ENCODE data around the gene ZNFX1.
A peak's percentile ranks its signal among the peaks of the same experiment; 100 is the strongest.

The ZNFX1 gene

GRCh38 chr20:49278818-49279676 is 1.2 kb upstream of the ZNFX1 start:
- peak in 1 of 2 experiments; percentile 52 for DNase-seq

GRCh38 chr20:49277786-49278035 is 146 bp downstream of the ZNFX1 start:
- DNase-seq, result no peak

- peak in 1 of 2 experiments; percentile 42 for DNase-seq
These were observed 684 bp downstream of the ZNFX1 start for GRCh38 chr20:49276961-49277785.

- DNase-seq, result peak in 1 of 2 experiments; percentile 27
These were observed 1.5 kb downstream of the ZNFX1 start for GRCh38 chr20:49276161-49276960.

GRCh38 chr20:49275636-49276035 is 2.2 kb downstream of the ZNFX1 start:
- DNase-seq, result no peak

- no peak for DNase-seq
These were observed 2.6 kb downstream of the ZNFX1 start for GRCh38 chr20:49275216-49275615.

DNA sequence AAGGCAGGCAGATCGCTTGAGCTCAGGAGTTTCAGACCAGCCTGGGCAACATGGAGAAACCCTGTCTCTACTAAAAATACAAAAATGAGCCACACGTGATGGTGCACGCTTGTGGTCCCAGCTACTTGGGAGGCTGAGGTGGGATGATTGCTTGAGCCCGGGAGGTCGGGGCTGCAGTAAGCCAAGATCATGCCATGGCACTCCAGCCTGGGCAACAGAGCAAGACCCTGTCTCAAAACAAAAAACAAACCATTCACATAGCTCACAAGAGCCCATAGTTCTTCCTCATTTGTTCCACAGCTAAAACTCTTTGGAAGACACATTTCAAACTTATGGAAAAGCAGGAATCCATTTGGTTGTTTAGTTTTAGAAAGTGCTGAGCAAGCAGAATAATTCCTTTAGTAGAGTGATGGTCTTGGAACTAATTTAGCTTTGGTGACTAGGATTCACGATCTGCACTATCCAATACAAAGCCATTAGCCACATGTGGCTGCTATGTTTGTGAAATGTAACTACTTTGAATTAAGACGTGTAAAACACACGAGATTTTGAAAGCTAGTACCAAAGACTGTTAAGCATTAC is 4.1 kb downstream of the ZNFX1 start:
- no peak for DNase-seq

DNA sequence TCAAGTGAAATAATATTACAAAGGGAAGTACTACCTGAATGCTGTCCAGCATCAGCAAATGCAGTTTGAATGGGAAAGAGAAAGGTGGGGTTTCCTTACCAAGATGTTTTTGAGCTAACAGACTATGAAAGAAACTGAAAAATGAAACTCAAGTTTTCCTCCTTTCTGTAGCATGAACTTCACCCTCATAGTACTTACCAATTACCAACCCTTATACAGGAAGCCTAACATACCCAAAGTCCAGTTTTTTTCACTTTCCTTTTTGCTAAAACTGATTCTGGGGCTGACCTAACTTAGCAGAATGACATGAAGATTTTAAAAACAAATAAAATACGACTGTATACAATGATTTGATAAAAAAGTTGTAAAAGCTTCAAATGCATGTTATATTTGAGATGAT is 5.2 kb downstream of the ZNFX1 start:
- DNase-seq, result no peak

GRCh38 chr20:49270736-49271135 is 7.1 kb downstream of the ZNFX1 start:
- no peak for DNase-seq

- DNase-seq, result no peak
These were observed 7.7 kb downstream of the ZNFX1 start for GRCh38 chr20:49270177-49270576.

DNA sequence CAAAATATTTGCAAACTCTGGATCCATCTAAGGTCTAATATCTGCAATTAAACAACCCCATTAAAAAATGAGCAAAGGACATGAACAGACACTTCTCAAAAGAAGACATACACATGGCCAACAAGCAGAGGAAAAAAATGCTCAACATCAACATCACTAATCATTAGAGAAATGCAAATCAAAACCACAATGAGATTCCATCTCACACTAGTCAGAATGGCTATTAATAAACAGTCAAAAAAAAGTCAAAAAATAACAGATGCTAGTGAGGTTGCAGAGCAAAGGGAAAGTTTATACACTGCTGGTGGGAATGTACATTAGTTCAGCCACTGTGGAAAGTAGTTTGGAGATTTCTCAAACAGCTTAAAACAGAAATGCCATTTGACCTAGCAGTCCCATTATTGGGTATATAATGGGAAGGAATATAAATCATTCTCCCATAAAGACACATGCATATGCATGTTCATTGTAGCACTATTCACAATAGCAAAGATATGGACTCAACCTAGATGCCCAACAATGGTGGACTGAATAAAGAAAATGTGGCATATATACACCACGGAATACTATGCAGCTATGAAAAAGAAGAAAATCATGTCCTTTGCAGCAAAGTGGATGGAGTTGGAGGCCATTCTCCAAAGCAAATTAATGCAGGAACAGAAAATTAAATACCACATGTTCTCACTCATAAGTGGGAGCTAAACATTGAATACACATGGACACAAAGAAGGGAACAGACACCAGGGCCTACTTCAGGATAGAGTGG is 9.1 kb downstream of the ZNFX1 start:
- DNase-seq, result no peak

DNA sequence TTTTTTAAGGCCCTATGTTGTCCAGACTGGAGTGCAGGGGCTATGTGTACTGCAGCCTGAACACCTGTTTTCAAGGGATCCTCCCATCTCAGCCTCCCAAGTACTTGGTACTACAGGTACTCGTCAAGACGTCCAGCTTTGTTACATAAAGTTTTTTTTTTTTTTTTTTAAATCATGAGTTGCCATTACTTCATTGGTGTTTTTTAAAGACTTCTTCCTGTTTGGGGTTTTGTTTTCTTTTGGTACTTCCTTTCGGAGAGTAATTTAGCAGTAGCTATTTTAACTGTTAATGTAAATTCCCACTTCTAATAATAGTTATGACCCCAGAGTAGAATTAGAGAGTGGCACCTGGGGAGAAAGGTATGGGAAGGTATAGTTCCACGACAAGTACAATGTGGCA is 10.5 kb downstream of the ZNFX1 start:
- DNase-seq, result no peak

DNA sequence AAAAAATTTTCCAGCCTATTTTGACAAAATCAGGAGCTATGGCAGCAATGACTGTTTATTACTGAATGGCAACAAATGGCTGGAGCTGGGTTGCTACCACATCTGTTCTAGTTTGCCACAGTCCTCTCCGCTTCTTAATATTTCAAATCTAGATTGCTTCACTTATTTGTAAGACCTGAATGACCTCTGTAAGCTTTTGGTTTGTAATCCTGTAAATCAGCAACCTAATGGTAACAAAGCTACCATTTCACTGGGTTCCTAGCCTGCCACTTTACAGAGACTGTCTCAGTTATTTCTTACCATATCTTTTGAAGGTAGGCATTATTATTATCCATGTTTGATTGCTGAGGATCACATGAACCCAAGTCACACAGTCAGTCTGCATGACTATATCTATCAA is 15.4 kb downstream of the ZNFX1 start:
- no peak for DNase-seq

GRCh38 chr20:49261173-49261572 is 16.7 kb downstream of the ZNFX1 start:
- DNase-seq, result no peak

GRCh38 chr20:49260218-49260617 is 17.6 kb downstream of the ZNFX1 start:
- no peak for DNase-seq

DNA sequence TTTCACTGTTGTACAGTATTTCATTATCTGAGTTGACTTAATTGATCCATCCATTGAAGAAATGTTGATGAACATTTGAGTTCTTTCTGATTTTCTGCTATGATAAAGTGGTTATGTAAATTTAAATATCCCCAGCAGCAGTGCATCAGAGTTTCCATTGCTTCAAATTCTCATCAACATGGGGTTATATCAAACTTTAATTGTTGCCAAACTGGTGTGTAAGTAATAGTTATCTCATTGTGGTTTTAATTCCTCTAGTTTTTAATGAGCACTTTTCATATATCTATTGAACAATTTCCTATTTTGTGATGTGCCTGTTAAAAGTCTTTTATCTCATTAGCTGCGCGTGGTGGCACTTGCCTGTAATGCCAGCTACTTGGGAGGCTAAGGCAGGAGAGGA is 18.1 kb downstream of the ZNFX1 start:
- DNase-seq, result no peak

DNA sequence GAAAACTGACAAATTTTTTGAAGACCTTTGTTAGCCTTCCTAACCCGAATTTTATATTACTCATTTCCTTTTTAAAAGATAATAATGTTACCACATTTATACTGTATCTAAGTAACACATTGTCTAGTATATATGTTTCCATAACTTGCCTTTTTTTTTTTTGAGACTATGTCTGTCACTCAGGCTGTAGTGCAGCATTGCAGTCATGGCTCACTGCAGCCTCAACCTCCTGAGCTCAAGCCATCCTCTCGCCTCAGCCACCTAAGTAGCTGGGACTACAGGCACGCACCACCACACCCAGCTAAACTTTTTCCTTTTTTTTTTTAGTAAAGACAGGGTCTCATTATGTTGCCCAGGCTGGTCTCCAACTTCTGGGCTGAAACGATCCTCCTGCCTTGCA is 18.6 kb downstream of the ZNFX1 start:
- DNase-seq, result no peak

DNA sequence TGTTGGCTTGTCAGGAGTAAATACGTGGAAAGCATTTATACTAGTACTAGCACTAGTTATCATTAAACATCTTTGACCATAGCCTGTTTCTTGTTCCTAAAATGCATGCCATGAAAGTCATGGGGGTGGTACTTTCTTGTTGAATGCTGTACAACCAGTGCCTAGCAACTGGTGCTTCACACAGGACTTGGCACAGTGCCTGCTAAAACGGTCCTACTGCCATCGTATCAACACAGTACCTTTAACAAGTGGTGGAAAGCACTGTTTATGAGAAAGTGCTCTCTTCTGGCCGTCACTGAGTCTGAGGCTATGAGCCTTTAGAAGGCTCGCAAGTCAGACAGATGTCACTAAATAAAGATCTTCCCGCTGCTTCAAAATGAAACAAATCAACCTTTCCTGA is 21.6 kb downstream of the ZNFX1 start:
- no peak for DNase-seq

DNA sequence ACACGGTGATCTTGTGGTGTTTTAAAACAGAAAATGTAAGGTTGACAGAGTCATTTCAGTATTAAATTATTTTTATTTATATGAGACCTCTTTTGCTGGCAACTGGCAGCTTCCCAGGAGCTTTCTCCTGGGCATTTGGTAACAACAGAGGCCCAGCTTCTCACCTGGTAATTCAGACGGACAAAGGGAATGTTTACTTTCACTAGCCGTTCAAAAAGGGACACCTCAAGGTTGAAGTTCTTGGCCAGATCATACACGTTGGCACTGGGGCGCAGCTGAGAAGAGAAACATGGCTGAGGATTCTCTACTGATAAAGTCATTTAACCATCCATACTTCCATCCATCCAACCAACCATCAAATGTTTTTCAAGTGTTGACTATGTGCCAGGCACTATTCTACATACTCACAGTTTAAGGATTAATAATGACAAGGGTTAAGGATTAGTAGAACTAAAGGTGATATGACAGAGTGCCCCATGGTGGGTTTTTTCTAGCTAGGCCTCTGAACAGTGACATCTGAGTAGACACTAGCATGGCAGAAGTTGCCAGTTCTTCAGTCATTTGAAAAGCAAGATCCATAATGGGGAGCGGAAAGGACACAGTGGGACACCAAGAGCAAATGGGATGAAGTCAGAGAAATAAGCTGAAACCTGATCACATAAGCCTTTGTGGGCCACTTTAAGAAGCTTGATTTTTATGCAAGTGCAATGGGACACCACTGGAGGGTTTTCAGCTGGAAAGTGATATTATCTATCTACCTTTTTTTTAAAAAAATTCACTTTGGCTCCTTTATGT is 25.1 kb downstream of the ZNFX1 start:
- no peak for DNase-seq

DNA sequence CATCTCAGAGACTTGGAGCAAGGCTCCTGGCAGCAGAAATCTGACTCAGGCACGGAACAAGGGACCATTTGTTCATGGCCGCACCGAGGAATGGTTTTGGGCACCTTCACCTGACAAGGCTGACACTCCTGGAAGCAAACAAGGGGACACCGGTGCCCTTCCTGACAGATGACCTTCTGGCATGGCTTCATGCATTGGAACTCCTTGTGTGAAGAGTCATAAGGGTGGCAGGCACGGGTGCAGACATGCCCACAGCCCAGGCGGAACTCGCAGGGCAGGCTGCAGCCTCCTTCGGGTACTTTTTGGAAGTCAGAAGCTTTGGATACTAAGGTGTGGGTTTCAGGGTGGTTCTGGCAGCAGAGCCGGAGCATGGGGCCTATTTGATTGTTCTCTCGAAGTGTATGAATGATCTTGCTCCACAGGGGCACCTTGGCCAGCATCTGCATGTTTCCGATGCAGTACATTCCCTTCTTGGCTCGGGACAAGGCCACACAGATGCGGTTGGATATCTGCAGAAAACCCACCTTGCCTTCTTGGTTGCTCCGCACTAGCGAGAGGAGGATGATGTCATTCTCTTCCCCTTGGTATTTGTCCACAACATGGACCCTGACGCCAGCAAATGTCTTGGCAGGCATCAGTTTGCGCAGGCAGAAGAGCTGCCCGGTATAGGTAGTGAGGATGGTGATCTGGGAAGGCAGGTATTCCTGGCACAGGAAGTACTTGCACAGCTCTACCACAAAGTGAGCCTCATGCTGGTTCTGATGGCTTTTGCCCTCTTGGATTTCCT is 28.8 kb downstream of the ZNFX1 start:
- DNase-seq, result no peak

DNA sequence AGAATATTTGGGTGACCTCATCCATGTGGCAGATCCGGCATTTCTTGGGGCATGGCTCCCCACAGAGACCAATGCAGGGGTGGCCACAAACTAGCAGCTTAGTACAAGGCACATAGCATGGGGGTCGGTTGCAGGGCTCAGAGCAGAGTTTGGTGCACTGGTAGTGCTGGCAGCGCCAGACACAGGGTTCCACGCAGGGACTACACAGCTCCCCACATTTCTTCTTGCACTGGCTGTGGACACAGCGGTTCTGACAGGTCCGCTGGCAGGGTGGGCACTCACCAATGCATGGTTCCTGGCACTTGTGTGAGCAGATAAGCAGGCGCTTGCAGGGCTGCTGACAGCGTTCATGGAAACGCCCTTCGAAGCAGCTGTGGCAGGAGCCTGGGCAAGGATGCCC is 29.6 kb downstream of the ZNFX1 start:
- DNase-seq, result no peak
